Measurements from ENCODE around the gene ASB7.

ASB7 gene

DNA sequence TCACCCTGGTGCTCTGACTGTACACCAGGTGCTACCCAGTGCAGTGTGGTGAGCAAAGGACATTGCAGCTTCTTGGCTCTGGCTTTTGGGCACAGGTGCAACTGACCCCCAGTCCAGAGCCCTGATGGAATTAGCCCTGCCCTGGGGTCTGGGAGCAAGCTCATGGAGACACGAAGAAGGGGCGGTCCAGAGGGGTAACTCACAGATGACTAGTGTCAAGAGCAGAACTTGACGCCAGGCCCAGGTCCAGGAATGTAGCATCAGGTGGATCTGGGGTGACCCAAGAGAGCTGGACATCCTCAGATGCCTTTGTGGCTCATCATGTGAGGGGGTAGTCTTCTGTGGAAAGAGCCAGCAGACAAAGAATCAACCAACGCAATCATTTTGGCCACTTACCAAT, 88.9 kb downstream of the ASB7 start:
- Histone ChIP-seq H3K27me3 (replicated peaks in 2 of 5; ENCODE audit: control insufficient read depth in 4 of 5, insufficient read depth in 5 of 5, low read length in 4 of 5) (peaks cover 0 to 9% (median 5%) of the 10 kb centered on the region in 5 experiments), H3K27ac (ENCODE audit: insufficient read depth in 1 of 2, low read depth in 1 of 2, low read length in 2 of 2, poor library complexity in 1 of 2, severe bottlenecking in 2 of 2) (no peak overlapping the region), H3K4me1 (ENCODE audit: control extremely low read depth in 1 of 4, control insufficient read depth in 4 of 4, insufficient read depth in 4 of 4, low read length in 3 of 4) (no peaks in the 10 kb centered on the region), H3K9me3 (ENCODE audit: control extremely low read depth in 1 of 5, control insufficient read depth in 4 of 5, insufficient read depth in 2 of 5, low read depth in 1 of 5, low read length in 4 of 5) (peaks cover 0 to 2% (median 0%) of the 10 kb centered on the region in 5 experiments), H3K36me3 (ENCODE audit: control insufficient read depth in 4 of 4, insufficient read depth in 4 of 4, low read length in 3 of 4) (no peaks in the 10 kb centered on the region), H3K4me3 (ENCODE audit: control insufficient read depth in 1 of 7, extremely low read depth in 1 of 7, insufficient read depth in 4 of 7, low read depth in 2 of 7, low read length in 6 of 7) (no peak overlapping the region)
- POLR2A ChIA-PET: no interaction called here
- no peak for DNase-seq
- CTCF ChIA-PET: no interaction called here
- 92% methylated on average over 3 of the region's 4 CpGs for WGBS (ENCODE audit: insufficient coverage)

DNA sequence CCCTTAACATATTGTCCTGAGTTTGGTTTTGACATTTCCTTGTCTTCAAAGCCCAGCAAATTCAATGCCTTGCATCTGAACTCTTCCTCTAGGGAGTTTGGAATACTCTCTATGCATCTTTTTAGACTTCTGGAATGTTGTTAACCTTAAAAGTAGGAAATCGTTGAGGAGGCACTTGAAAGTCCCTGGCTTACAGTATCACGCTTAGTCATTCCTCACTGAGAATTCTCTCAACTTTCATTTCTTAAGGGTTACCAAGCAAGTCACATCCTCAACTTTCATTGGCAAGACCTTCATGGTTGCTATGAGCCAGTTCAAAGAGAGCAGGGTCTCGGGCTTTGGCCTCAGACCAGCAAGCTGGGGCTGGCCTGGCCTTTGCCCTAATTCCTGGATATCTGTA, 89.9 kb downstream of the ASB7 start:
- POLR2A ChIA-PET: no interaction called here
- Histone ChIP-seq H3K4me3 (ENCODE audit: control insufficient read depth in 1 of 7, extremely low read depth in 1 of 7, insufficient read depth in 4 of 7, low read depth in 2 of 7, low read length in 6 of 7) (no peak overlapping the region), H3K36me3 (ENCODE audit: control insufficient read depth in 4 of 4, insufficient read depth in 4 of 4, low read length in 3 of 4) (no peaks in the 10 kb centered on the region), H3K9me3 (ENCODE audit: control extremely low read depth in 1 of 5, control insufficient read depth in 4 of 5, insufficient read depth in 2 of 5, low read depth in 1 of 5, low read length in 4 of 5) (peaks cover 0 to 4% (median 0%) of the 10 kb centered on the region in 5 experiments), H3K27ac (ENCODE audit: insufficient read depth in 1 of 2, low read depth in 1 of 2, low read length in 2 of 2, poor library complexity in 1 of 2, severe bottlenecking in 2 of 2) (no peak overlapping the region), H3K27me3 (replicated peaks in 2 of 5; ENCODE audit: control insufficient read depth in 4 of 5, insufficient read depth in 5 of 5, low read length in 4 of 5) (peaks cover 0 to 8% (median 5%) of the 10 kb centered on the region in 5 experiments), H3K4me1 (ENCODE audit: control extremely low read depth in 1 of 4, control insufficient read depth in 4 of 4, insufficient read depth in 4 of 4, low read length in 3 of 4) (no peaks in the 10 kb centered on the region)
- CTCF ChIA-PET: no interaction called here
- DNase-seq: no peak
- WGBS (ENCODE audit: insufficient coverage): 94% methylated on average over 3 of the region's 3 CpGs

DNA sequence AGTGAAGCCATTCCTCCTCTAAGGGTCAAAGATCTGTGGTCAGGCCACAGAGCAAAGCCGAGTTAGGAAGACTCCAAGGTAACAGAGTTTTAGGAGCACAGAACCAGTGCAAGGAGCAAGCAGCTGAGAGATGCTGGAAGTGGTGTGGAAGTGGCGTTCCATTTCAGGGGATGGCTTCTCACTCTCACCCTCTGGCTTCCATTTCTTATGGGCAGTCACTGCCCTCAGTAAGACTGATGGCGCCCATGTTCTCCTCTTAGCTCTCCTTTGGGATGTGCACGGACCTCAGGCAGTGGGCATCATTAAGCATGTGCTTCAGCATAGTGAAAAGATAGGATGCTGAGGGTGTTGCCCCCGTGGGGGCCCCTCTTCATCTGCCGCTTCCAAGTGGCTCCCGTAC, 90.3 kb downstream of the ASB7 start:
- Histone ChIP-seq H3K27me3 (replicated peaks in 2 of 5; ENCODE audit: control insufficient read depth in 4 of 5, insufficient read depth in 5 of 5, low read length in 4 of 5) (peaks cover 0 to 8% (median 5%) of the 10 kb centered on the region in 5 experiments), H3K36me3 (ENCODE audit: control insufficient read depth in 4 of 4, insufficient read depth in 4 of 4, low read length in 3 of 4) (no peaks in the 10 kb centered on the region), H3K9me3 (ENCODE audit: control extremely low read depth in 1 of 5, control insufficient read depth in 4 of 5, insufficient read depth in 2 of 5, low read depth in 1 of 5, low read length in 4 of 5) (peaks cover 0 to 4% (median 0%) of the 10 kb centered on the region in 5 experiments), H3K27ac (ENCODE audit: insufficient read depth in 1 of 2, low read depth in 1 of 2, low read length in 2 of 2, poor library complexity in 1 of 2, severe bottlenecking in 2 of 2) (no peak overlapping the region), H3K4me1 (ENCODE audit: control extremely low read depth in 1 of 4, control insufficient read depth in 4 of 4, insufficient read depth in 4 of 4, low read length in 3 of 4) (no peaks in the 10 kb centered on the region), H3K4me3 (ENCODE audit: control insufficient read depth in 1 of 7, extremely low read depth in 1 of 7, insufficient read depth in 4 of 7, low read depth in 2 of 7, low read length in 6 of 7) (no peak overlapping the region)
- DNase-seq: no peak
- CTCF ChIA-PET: no interaction called here
- 84% methylated on average over 7 of the region's 7 CpGs for WGBS (ENCODE audit: insufficient coverage)
- POLR2A ChIA-PET: no interaction called here

DNA sequence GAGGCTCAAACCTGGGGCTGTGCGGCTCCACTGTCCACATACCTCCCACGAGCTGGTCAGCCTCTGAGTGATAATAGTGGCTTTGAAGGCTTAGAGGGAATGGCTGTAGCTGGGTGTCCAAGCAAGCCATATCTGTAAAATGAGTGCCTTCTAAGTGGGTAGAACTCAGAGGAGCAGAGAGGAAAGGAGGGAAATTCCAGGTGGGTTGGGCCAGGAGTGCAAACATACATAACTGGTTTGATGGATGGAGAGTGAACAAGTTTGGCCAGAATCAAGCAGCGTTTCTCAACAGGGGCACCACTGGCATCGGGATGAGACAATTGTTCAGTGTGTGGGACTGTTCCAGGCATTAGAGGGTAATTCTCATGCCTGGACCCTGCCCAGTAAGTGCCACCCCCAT, 91.1 kb downstream of the ASB7 start:
- H3K9me3 ChIP-seq (ENCODE audit: control extremely low read depth in 1 of 5, control insufficient read depth in 4 of 5, insufficient read depth in 2 of 5, low read depth in 1 of 5, low read length in 4 of 5): peaks cover 0 to 4% (median 0%) of the 10 kb centered on the region in 5 experiments
- H3K27ac ChIP-seq (ENCODE audit: insufficient read depth in 1 of 2, low read depth in 1 of 2, low read length in 2 of 2, poor library complexity in 1 of 2, severe bottlenecking in 2 of 2): no peak overlapping the region
- H3K36me3 ChIP-seq (ENCODE audit: control insufficient read depth in 4 of 4, insufficient read depth in 4 of 4, low read length in 3 of 4): no peaks in the 10 kb centered on the region
- WGBS (ENCODE audit: insufficient coverage): 100% methylated on average over 3 of the region's 4 CpGs
- peaks cover 0 to 8% (median 3%) of the 10 kb centered on the region in 5 experiments for H3K27me3 ChIP-seq (replicated peaks in 2 of 5; ENCODE audit: control insufficient read depth in 4 of 5, insufficient read depth in 5 of 5, low read length in 4 of 5)
- CTCF ChIA-PET: no interaction called here
- no peaks in the 10 kb centered on the region for H3K4me1 ChIP-seq (ENCODE audit: control extremely low read depth in 1 of 4, control insufficient read depth in 4 of 4, insufficient read depth in 4 of 4, low read length in 3 of 4)
- DNase-seq: no peak
- H3K4me3 ChIP-seq (ENCODE audit: control insufficient read depth in 1 of 7, extremely low read depth in 1 of 7, insufficient read depth in 4 of 7, low read depth in 2 of 7, low read length in 6 of 7): no peak overlapping the region
- POLR2A ChIA-PET: no interaction called here

DNA sequence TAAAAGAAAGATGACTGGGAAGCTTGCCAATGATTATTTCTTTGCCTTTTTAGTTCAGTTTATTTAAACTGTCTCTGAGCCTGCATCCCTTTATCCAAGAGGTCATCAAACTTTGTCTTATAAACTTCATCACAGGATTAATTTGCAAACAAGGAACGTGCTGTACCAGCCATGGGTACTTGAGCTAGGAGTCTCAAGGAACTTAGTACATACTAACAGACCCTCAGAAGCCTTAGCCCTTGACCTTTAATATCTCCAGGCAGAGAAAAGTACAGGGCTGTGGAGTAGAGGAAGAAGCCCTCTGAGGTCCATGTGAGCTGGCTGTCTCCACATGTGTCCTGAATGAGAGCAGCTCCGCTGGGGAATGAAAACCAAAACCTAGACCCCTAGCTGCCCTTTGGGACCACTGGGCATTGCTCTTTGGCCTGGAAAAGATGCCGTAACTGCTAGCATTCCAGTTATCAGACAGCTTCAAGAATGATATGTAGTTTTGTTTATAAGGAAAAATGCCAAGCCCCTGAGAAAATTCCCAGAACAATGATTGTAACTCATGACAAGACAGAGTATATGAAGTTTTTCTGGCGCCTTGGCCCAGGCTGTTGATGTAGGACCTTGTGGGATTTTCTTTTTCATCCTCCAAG, 92.1 kb downstream of the ASB7 start:
- 82% methylated on average over 4 of the region's 4 CpGs for WGBS (ENCODE audit: insufficient coverage)
- no peak overlapping the region for H3K27ac ChIP-seq (ENCODE audit: insufficient read depth in 1 of 2, low read depth in 1 of 2, low read length in 2 of 2, poor library complexity in 1 of 2, severe bottlenecking in 2 of 2)
- ChIA-PET POLR2A (no interaction called here), CTCF (no interaction called here)
- H3K9me3 ChIP-seq (ENCODE audit: control extremely low read depth in 1 of 5, control insufficient read depth in 4 of 5, insufficient read depth in 2 of 5, low read depth in 1 of 5, low read length in 4 of 5): peaks cover 0 to 4% (median 0%) of the 10 kb centered on the region in 5 experiments
- H3K27me3 ChIP-seq (replicated peaks in 2 of 5; ENCODE audit: control insufficient read depth in 4 of 5, insufficient read depth in 5 of 5, low read length in 4 of 5): peaks cover 0 to 5% (median 0%) of the 10 kb centered on the region in 5 experiments
- no peaks in the 10 kb centered on the region for H3K4me1 ChIP-seq (ENCODE audit: control extremely low read depth in 1 of 4, control insufficient read depth in 4 of 4, insufficient read depth in 4 of 4, low read length in 3 of 4)
- DNase-seq: no peak
- H3K4me3 ChIP-seq (ENCODE audit: control insufficient read depth in 1 of 7, extremely low read depth in 1 of 7, insufficient read depth in 4 of 7, low read depth in 2 of 7, low read length in 6 of 7): no peak overlapping the region
- H3K36me3 ChIP-seq (ENCODE audit: control insufficient read depth in 4 of 4, insufficient read depth in 4 of 4, low read length in 3 of 4): no peaks in the 10 kb centered on the region

DNA sequence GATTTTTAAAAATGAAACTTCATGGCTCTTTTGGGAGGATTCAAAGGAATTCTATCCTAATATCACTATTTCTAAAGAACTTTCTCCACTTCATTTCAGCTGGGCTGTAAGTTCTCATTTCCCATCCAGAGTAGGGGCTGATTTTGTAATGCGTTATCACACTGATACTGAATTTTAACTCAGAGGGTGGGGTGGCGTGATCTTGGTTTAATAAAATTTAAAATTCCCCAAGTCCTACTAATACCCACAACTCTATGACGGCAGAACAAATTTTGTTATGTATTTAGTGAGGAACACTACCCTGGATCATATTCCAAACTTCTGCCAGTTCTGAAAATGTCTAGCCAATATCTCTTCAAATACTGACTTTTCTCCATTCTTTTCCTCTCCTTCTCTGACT, 92.7 kb downstream of the ASB7 start:
- H3K4me1 ChIP-seq (ENCODE audit: control extremely low read depth in 1 of 4, control insufficient read depth in 4 of 4, insufficient read depth in 4 of 4, low read length in 3 of 4): no peaks in the 10 kb centered on the region
- no peaks in the 10 kb centered on the region for H3K36me3 ChIP-seq (ENCODE audit: control insufficient read depth in 4 of 4, insufficient read depth in 4 of 4, low read length in 3 of 4)
- ChIA-PET POLR2A (no interaction called here), CTCF (no interaction called here)
- DNase-seq: no peak
- no CpG with 5 or more reads among the region's 3 CpGs for WGBS (ENCODE audit: insufficient coverage)
- no peak overlapping the region for H3K4me3 ChIP-seq (ENCODE audit: control insufficient read depth in 1 of 7, extremely low read depth in 1 of 7, insufficient read depth in 4 of 7, low read depth in 2 of 7, low read length in 6 of 7)
- H3K9me3 ChIP-seq (ENCODE audit: control extremely low read depth in 1 of 5, control insufficient read depth in 4 of 5, insufficient read depth in 2 of 5, low read depth in 1 of 5, low read length in 4 of 5): peaks cover 0 to 4% (median 0%) of the 10 kb centered on the region in 5 experiments
- H3K27ac ChIP-seq (ENCODE audit: insufficient read depth in 1 of 2, low read depth in 1 of 2, low read length in 2 of 2, poor library complexity in 1 of 2, severe bottlenecking in 2 of 2): no peak overlapping the region
- peaks cover 0 to 5% (median 0%) of the 10 kb centered on the region in 5 experiments for H3K27me3 ChIP-seq (replicated peaks in 2 of 5; ENCODE audit: control insufficient read depth in 4 of 5, insufficient read depth in 5 of 5, low read length in 4 of 5)

DNA sequence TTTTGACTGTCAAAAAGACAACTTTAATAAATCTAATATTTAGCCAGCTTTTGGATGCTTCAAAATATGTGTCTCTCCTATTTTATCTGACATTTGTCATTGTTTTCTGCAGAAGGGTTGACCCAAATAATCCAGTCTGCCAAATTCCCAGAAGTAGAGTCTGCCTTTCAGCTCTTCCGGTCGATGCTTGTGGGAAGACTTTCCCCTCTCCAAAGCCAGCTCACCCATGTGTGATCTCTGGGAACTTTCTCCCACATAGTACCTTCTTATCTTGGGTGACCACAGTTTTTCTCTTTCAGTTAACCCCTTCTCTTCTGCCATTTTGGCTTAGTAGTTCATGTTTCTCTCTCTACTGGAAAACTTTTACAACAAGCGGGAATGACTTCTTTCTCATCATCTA, 94.1 kb downstream of the ASB7 start:
- WGBS (ENCODE audit: insufficient coverage): 94% methylated on average over 2 of the region's 3 CpGs
- no peak for DNase-seq
- POLR2A ChIA-PET: no interaction called here

More for the DNA sequence above, 94.1 kb downstream of the ASB7 start:
- no peak overlapping the region for H3K4me3 ChIP-seq (ENCODE audit: control insufficient read depth in 1 of 7, extremely low read depth in 1 of 7, insufficient read depth in 4 of 7, low read depth in 2 of 7, low read length in 6 of 7)
- peaks cover 0 to 5% (median 0%) of the 10 kb centered on the region in 5 experiments for H3K27me3 ChIP-seq (replicated peaks in 2 of 5; ENCODE audit: control insufficient read depth in 4 of 5, insufficient read depth in 5 of 5, low read length in 4 of 5)
- CTCF ChIA-PET: no interaction called here
- H3K4me1 ChIP-seq (ENCODE audit: control extremely low read depth in 1 of 4, control insufficient read depth in 4 of 4, insufficient read depth in 4 of 4, low read length in 3 of 4): no peaks in the 10 kb centered on the region
- H3K36me3 ChIP-seq (ENCODE audit: control insufficient read depth in 4 of 4, insufficient read depth in 4 of 4, low read length in 3 of 4): no peaks in the 10 kb centered on the region
- no peak overlapping the region for H3K27ac ChIP-seq (ENCODE audit: insufficient read depth in 1 of 2, low read depth in 1 of 2, low read length in 2 of 2, poor library complexity in 1 of 2, severe bottlenecking in 2 of 2)
- peaks cover 0 to 4% (median 0%) of the 10 kb centered on the region in 5 experiments for H3K9me3 ChIP-seq (ENCODE audit: control extremely low read depth in 1 of 5, control insufficient read depth in 4 of 5, insufficient read depth in 2 of 5, low read depth in 1 of 5, low read length in 4 of 5)
